ENCODE data around the gene ITIH3. TPM values are rescaled to one million over a fixed set of nuclear protein-coding genes. Genes with fewer than 3 reads are reported as not detected.
A peak's percentile ranks its signal among the peaks of the same experiment; 100 is the strongest.

ITIH3 gene
- total and polyA plus RNA-seq, 7 donors, result 0.18 to 0.77 (median 0.29) TPM; not detected in 2

DNA sequence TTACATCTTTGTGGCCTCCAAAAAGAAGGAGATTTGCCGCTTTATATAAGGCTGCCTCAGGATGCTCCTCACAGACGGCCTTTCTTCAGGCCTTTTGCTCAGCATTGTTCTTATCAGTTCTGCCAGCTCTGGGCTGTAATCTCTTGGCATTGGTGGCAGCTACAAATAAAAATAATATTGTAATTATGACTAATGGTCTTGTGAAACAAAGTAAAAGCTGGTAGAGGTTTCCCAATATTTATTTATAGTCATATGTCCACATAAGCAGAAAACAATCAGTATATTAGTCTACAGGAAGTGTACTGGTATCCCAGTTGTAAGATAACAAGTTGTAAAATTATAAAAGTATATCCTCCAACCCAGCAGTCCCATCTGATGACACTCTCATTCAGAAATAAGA is 31.1 kb upstream of the ITIH3 start:
- no peak for TF ChIP-seq CTCF (IDR thresholded peaks at IDR 0.05)
- peak; percentile 70 to 89 (median 86) for ATAC-seq
- Histone ChIP-seq H3K4me1 (peaks cover 10% of the 10 kb centered on the region), H3K27me3 (ENCODE audit: insufficient read depth in 3 of 3, low read length in 2 of 3) (no peaks in the 10 kb centered on the region), H3K9me3 (no peaks in the 10 kb centered on the region), H3K4me3 (no peak overlapping the region), H3K27ac (peak overlapping the region; percentile 66), H3K36me3 (ENCODE audit: insufficient read depth in 1 of 2, low read depth in 1 of 2) (peaks cover 0 to 99% of the 10 kb centered on the region in 2 donors)
- WGBS, 3 donors, result 93 to 95% (median 95%) methylated on average over 2 of the region's 2 CpGs
- intact Hi-C loops (cut with DNase I), result no loop called here
- DNase-seq, result no peak

DNA sequence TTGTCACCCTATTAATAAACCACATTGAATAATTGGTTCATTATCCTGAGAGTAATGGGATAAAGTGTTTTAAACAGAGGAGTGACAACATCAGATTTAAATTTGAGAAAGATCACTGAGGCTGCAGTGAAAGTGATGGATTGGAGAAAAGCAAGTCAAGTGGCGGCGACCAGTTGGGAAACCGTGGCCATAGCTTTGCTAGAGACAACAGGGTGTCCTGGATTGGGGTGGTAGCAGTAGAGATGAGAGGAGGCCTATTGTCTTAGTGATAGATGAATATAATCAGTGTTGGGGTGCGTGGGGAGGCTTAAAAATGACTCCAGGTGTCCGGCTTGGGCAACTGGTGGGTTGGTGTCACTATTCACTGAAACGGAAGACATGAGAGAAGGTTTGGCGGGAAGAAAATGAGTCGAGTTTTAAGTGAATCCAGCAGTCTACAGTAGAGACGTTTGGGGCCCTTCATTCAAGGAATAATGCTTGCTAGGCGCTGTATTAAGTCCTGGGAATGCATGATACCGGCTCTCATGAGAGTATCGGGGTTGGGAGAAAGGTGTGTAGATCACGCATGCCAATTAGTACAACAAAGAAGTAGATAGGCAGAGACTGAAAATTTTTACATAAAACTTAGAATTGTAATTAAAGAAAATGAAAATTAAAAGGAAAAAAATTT is 24.7 kb upstream of the ITIH3 start:
- H3K9me3 ChIP-seq, result no peaks in the 10 kb centered on the region
- H3K36me3 ChIP-seq (ENCODE audit: insufficient read depth in 1 of 2, low read depth in 1 of 2), result peaks cover 0 to 38% of the 10 kb centered on the region in 2 donors
- H3K27ac ChIP-seq, result peak overlapping the region; percentile 82
- TF ChIP-seq CTCF (IDR thresholded peaks at IDR 0.05), result no peak
- DNase-seq (no peak), ATAC-seq (no peak)
- no peaks in the 10 kb centered on the region for H3K27me3 ChIP-seq (ENCODE audit: insufficient read depth in 3 of 3, low read length in 2 of 3)
- H3K4me1 ChIP-seq, result peaks cover 15% of the 10 kb centered on the region
- 16 to 18% (median 16%) methylated on average over 13 of the region's 13 CpGs for WGBS, 3 donors
- peak overlapping the region; percentile 90 for H3K4me3 ChIP-seq
- intact Hi-C loops (cut with DNase I), result no loop called here

GRCh38 chr3:52770496-52771333 is 23.9 kb upstream of the ITIH3 start, which contains the start of gene NEK4:
Gene NEK4, minus strand, starts transcription at chr3:52770940. Its CDS starts 194 bp downstream, at chr3:52770746.
- peak within 1 kb of the TSS; percentile 82 for H3K27ac ChIP-seq
- H3K9me3 ChIP-seq, result no peaks in the 10 kb centered on the region
- intact Hi-C loops (cut with DNase I), result no loop called here
- H3K4me3 ChIP-seq, result peak within 1 kb of the TSS; percentile 90
- no peak for TF ChIP-seq CTCF (IDR thresholded peaks at IDR 0.05)
- peak; percentile 99 for ATAC-seq
- H3K27me3 ChIP-seq (ENCODE audit: insufficient read depth in 3 of 3, low read length in 2 of 3), result no peaks in the 10 kb centered on the region
- H3K36me3 ChIP-seq (ENCODE audit: insufficient read depth in 1 of 2, low read depth in 1 of 2), result peaks cover 0 to 30% of the 10 kb centered on the region in 2 donors
- peak; percentile 93 to 98 for DNase-seq
- peaks cover 15% of the 10 kb centered on the region for H3K4me1 ChIP-seq
- 0 to 1% (median 0%) methylated on average over 55 to 67 of the region's 67 CpGs for WGBS, 3 donors

DNA sequence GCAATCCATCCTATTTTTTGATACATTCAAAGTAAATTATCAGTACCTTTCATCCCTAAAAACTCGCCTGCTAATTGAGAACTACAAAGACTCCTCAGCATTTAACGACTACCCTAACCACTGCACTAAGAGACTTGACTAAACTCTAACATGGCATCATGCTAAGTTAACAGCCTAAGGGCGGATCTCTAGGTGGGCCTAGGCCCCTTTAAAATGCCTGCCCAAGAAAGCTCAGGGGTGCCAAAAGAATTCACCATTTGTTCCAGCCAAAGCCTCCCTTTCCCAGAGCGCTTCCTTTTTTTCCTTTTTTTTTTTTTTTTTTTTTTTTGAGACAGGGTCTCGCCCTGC is 23.3 kb upstream of the ITIH3 start:
- Histone ChIP-seq H3K4me3 (peak overlapping the region; percentile 90), H3K36me3 (ENCODE audit: insufficient read depth in 1 of 2, low read depth in 1 of 2) (peaks cover 0 to 24% of the 10 kb centered on the region in 2 donors), H3K27me3 (ENCODE audit: insufficient read depth in 3 of 3, low read length in 2 of 3) (no peaks in the 10 kb centered on the region), H3K9me3 (no peaks in the 10 kb centered on the region), H3K4me1 (peaks cover 15% of the 10 kb centered on the region), H3K27ac (peak overlapping the region; percentile 82)
- no peak for TF ChIP-seq CTCF (IDR thresholded peaks at IDR 0.05)
- DNase-seq (no peak), ATAC-seq (peak in 3 of 4 donors; percentile 18 to 36 (median 33))
- intact Hi-C loops (cut with DNase I), result no loop called here
- WGBS, 3 donors, result 34 to 43% (median 40%) methylated on average over 5 of the region's 5 CpGs

Data from psoas muscle (tissue), 8 donors.